GM21786 (cell line): ENCODE results near the gene HOTAIR.

Experiments used
- ATAC-seq: cut with Tn5 transposase; IDR thresholded peaks from one replicate; pipeline ENCODE4 v1.9.1; 2021; ENCODE audit not compliant: unreplicated experiment

The HOTAIR gene

DNA sequence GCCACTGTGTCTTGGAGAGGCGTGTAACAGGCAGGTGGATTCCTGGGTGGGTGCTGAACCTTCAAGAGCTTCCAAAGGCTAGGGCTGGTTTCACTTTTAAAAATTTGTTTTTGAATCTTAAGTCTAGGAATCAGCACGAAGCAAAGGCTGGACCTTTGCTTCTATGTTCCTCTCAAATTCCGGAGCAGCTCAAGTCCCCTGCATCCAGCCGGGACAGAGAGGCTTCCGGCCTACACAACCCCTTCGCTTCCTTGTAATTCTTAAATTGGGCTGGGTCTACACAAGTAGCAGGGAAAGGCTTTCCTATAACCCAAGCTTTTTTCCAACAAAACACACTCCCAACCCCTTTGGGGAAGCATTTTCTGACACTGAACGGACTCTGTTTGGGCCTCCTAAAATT, 11.7 kb downstream of the HOTAIR start:
- ATAC-seq, result no peak

DNA sequence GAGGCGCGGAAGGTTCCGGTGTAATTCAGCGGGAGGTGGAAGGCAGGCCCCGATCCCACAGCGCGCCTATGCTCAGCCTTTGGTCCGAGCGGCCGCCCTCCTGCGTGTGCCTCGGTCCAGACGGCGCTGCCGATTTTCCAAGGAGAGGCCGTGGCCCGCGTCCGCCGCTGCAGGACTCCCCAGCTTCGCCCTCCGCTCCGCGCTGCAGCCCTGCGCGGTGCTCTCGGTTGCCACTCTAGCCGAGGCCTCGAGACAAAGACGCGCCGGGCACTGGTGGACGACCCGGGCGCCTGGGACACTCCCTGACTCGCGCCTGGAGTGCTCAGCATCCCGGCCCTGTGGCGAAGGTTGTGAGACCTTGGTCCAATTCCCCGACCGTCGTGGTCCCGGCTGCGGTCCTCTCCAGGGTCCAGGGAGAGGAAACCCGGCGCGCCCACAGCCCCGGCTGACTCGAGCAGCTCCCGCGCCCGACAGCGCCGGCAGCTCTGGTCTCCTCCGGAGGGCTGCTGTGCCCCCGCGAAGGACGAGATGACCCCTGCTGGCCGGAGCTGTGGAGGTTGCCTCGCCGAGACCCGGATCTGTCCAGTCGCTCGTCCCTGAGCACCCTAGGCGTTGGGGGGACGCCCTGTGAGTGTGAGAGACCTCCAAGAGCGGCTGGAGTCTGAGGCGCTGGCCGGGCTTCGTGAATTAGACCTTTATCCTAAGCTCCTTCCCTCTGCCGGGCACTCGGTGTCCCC, 13.6 kb downstream of the HOTAIR start:
- ATAC-seq, result no peak

- no peak for ATAC-seq
Observed at GRCh38 chr12:53960187-53961024, 14.3 kb downstream of the HOTAIR start.

DNA sequence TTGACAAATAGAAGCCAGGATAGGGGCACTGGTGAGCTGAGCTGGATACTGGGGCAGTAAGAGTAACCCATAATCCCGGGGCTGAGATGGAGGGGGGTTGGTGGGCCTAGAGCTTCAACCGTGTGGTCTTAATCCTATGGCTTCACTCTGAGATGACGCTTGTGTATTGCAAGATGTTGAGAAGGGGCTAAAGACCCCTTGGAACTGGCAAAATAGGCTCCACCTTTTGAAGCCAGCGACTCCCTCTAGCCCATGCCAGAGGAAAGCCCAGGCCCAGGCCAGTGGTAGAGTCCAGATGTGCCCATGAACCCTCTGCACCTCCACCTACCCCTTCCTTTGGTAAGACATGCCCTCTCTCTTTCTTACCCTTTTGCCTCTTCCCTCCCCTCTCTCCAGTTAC, 15.4 kb downstream of the HOTAIR start:
- no peak for ATAC-seq

GRCh38 chr12:53958128-53958527, 16.6 kb downstream of the HOTAIR start:
- no peak for ATAC-seq

GRCh38 chr12:53956914-53957536, 17.7 kb downstream of the HOTAIR start:
- no peak for ATAC-seq

- no peak for ATAC-seq
Observed at GRCh38 chr12:53956251-53956887, 18.4 kb downstream of the HOTAIR start.

DNA sequence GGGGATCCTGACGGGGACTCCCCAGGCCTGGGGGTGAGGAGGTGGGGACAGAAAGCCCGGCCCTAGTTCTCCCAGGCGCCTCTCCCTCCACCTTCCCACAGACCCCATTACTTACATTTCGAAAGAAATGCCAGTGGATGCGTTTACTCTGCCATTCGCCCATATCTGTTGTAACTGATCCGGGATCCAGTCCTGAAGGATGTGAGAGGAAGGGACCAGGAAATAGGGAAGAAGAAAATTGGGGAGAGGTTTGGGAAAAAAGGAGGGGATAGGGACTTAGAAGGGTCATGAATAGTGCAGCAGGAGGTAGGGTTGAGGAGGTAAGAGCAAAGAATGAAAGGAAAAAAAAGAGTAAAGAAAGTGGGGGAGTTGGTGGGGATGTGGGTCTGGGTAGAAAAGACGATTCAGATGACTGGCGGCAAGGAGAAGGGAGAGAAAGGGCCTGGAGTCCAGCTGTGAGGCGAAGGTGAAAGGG, 18.9 kb downstream of the HOTAIR start:
- ATAC-seq, result no peak

GRCh38 chr12:53955036-53955775, 19.5 kb downstream of the HOTAIR start:
- no peak for ATAC-seq

- ATAC-seq, result no peak
Observed at GRCh38 chr12:53954694-53955035, 20.1 kb downstream of the HOTAIR start, which contains the start of gene HOXC12. Gene HOXC12, plus strand, starts transcription at chr12:53954903. Its CDS starts 27 bp downstream, at chr12:53954930.

DNA sequence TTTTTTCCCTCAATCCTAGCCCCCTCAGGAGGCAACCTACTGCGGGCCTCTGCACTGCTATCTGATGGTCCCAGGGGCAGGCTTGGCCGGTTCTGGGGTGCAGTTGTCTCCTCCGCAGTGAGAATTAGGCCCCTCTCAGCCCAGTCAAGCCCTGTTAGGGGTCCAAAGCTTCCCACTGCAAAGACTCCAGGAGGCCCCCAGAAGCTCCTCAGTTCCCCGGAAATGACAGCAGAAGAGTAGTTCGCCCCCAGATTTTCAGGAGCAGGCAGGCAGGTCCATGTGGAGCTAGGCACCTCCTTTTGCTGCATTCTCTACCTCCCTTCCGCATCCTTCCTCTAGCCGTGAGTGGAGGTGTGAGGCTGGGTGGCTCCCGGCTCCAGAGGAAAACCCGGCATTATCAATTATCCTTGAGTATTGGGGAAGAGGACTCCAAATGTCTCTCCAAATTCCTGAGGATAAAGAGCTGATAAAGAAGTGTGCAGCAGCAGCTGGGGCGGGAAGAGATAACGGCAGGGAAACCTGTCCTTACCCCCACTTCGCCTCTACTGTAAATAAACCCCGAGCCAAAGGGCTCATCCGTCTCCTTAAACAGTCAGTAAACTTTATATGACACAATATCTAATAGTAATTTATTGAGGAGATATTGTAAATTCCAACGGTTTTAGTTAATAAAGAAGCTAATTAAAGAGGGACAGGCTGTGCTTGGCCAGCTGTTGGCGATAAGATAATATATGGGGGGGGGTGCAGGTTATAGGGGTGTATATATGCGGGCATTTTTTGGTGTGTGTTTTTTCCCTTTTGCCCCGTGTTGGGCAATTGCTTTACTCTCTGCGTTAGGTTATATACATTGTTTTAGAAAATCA, 20.7 kb downstream of the HOTAIR start:
- no peak for ATAC-seq

GRCh38 chr12:53952871-53953734, 21.7 kb downstream of the HOTAIR start:
- no peak for ATAC-seq

DNA sequence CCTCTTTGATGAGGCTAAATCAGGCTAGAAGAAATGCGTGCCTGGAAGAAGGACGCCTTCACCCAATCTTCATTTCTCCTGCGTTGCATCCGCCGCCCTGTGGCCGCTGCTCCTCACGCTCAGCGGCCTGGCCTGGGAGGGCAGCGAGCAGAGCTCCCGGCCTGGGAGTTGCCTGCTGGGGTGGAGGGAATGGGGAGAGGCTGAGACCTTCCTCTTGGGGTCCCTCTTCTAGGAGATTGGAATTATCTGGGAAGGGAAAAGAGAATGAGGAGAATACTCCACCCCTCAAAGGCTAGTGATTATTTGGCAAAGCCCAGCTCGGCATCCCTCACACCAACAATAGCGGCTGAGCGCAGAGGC, 22.4 kb downstream of the HOTAIR start:
- ATAC-seq, result no peak

DNA sequence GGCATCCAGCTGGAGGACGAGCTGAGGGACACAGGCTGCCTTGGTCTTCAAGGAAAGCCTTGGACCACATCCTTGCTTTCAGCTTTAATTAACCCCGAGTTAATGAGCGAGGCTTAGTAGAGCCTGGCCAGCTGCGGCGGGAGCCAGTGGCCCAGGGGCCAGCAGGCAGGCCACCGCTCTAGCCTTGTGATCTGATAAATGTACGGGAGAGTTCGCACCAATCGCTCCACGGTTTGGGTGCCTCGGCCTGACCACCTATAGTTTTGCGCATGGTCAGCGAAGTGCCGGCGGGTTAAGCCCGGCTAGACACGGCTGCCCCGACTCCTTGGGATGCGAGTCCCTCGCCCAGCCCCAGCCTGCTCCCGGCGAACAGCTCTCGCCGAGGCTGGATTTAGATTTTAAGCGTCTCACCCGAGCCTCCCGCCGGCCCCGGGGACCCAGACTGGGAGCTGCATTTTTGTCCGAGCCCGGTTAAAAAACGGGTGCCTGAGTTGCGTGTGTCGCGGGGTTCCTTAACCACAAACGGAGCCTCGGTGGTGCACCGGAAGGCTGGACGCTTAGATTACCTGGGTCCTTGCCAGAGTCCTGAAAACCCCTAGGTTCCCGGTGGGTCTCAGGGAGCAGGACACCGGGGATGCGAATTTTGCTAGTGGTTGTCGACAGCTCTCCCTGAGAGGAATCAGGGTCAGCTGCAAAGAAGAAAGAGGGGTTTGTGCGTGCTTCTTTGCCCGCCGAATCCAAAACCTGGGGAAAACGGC, 23.0 kb downstream of the HOTAIR start:
- no peak for ATAC-seq

- no peak for ATAC-seq
Observed at GRCh38 chr12:53950789-53951576, 23.8 kb downstream of the HOTAIR start.

GRCh38 chr12:53950437-53950773, 24.3 kb downstream of the HOTAIR start:
- ATAC-seq, result no peak

GRCh38 chr12:53949631-53950436, 24.9 kb downstream of the HOTAIR start:
- no peak for ATAC-seq
